GM12891 (cell line): ENCODE data around the gene TESK2.

Source experiments
- POLR2A ChIP-seq: IDR thresholded peaks from 2 replicates; pipeline ENCODE4 v1.6.1; 2011; ENCODE audit warnings: low read depth, low read length, control low read depth
- TAF1 ChIP-seq: IDR thresholded peaks from 2 replicates; pipeline ENCODE4 v1.6.1; 2011; ENCODE audit warnings: low read depth, low read length, control low read depth

DNA sequence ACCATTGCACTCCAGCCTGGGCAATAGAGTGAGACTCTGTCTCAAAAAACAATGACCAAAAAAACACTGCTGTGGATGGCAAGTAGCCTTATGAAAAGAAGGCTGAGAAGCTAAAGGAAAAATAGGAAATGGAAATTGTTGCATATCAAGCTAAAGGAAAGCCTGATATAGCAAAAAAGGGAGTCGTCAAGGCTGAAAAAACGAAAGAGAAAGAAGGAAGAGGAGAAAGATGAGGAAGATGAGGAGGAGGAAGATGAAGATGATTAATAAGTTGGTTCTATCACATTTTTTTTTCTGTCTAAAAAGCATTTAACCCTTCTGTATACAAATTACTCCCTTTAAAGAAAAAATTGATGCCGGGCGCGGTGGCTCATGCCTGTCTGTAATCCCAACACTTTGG is 40.9 kb upstream of the TESK2 start:
- no peak for TF ChIP-seq TAF1
- TF ChIP-seq POLR2A, result no peak
